Measurements from ENCODE around the gene MED16. TPM values are rescaled to one million over a fixed set of nuclear protein-coding genes. Genes with fewer than 3 reads are reported as not detected.
A peak's percentile ranks its signal among the peaks of the same experiment; 100 is the strongest.

MED16 gene
- total RNA-seq, 2 experiments from 2014 or later: 25.8 to 30.1 TPM

DNA sequence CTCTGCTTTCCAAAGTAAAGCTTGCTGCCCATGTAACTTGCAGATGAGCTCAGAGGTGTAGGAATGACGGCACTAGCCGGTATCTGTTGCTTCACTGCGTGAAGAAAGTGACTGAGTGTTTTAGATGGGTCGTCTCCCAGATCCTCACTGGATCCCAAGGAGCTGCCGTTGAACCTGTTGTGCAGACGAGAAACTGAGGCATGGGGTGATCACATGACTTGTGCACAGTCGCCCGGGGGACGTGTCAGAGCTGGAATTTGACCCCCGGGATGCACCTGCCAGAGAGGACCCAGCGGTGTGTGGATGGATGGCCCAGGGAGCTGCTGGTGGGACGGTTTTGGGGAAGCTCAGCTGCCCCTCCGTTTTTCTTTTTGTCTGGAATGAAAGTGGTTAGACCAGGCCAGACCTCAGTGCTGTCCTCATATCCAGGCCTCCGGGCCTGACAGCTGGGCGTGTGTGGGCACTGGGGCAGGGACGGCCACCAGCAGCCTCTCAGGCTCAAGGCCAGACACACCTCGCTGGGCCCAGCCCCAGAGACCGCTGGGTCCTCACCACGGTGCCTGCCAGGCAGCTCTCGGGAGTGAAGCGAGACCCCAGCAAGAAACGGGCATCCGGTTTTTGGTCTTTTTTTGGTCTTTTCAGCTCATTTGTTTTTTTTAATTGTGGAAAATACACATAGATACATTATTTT is 45.4 kb upstream of the MED16 start:
- Mint-ChIP-seq H3K4me3 (no peak overlapping the region), H3K9me3 (no peaks in the 10 kb centered on the region), H3K27me3 (no peaks in the 10 kb centered on the region), H3K36me3 (ENCODE audit: low read depth) (no peaks in the 10 kb centered on the region), H3K27ac (no peak overlapping the region), H3K4me1 (ENCODE audit: low read depth) (peaks cover 35% of the 10 kb centered on the region)
- POLR2A ChIA-PET: interaction anchor here (0.8 to 2.1 kb wide), 3 partner anchors 14 to 46 kb away, joined by 3 to 5 read pairs (median 5); partner anchors contain the start of gene WDR18
- Histone ChIP-seq H3K36me3 (ENCODE audit: insufficient read depth, low read length) (no peaks in the 10 kb centered on the region), H3K27me3 (ENCODE audit: control insufficient read depth in 1 of 2, insufficient read depth in 2 of 2, low read length in 2 of 2) (no peaks in the 10 kb centered on the region), H3K27ac (ENCODE audit: low read depth in 1 of 2, low read length in 2 of 2) (no peak overlapping the region), H3K4me3 (ENCODE audit: low read length) (no peak overlapping the region), H3K9me3 (ENCODE audit: control insufficient read depth in 1 of 2, insufficient read depth in 1 of 2, low read length in 2 of 2) (peaks cover 0 to 13% of the 10 kb centered on the region in 2 experiments), H3K4me1 (ENCODE audit: insufficient read depth, low read length) (peaks cover 55% of the 10 kb centered on the region)
- TF ChIP-seq CTCF (IDR thresholded peaks at IDR 0.05): no peak
- no peak for ATAC-seq (ENCODE audit: poor library complexity)
- intact Hi-C loops (cut with DNase I, micrococcal nuclease): no loop called here
- no peak for DNase-seq
- CTCF ChIA-PET: interaction anchor here (1.5 kb wide), 1 partner anchor 46 kb away, joined by 6 read pairs; the partner anchor contains the start of gene WDR18

DNA sequence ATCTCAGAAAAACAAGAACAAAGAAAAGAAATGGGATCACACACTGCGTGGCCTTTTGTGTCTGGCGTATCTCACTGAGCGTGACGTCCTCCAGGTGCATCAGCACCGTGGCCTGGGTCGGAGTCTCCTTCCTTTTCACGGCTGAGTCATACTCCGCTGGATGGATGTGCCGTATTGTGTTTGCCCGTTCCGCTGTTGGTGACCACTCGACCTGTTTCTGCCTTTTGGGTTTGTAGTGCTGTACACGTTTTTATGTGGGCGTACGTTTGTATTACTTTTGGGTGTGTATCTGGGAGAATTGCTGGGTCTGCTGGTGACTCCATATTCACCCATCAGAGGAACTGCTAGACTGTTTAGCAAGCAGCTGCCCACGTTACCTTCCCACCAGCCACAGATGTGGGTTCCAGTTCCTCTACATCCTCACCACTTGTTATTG is 44.3 kb upstream of the MED16 start:
- intact Hi-C loops (cut with DNase I, micrococcal nuclease): no loop called here
- Mint-ChIP-seq H3K4me1 (ENCODE audit: low read depth) (peaks cover 41% of the 10 kb centered on the region), H3K36me3 (ENCODE audit: low read depth) (no peaks in the 10 kb centered on the region), H3K9me3 (no peaks in the 10 kb centered on the region), H3K27me3 (no peaks in the 10 kb centered on the region), H3K4me3 (peak overlapping the region; percentile 66), H3K27ac (peak overlapping the region; percentile 48)
- CTCF ChIA-PET: interaction anchor here (1.5 kb wide), 1 partner anchor 47 kb away, joined by 6 read pairs; the partner anchor contains the start of gene WDR18
- Histone ChIP-seq H3K27me3 (ENCODE audit: control insufficient read depth in 1 of 2, insufficient read depth in 2 of 2, low read length in 2 of 2) (no peaks in the 10 kb centered on the region), H3K9me3 (ENCODE audit: control insufficient read depth in 1 of 2, insufficient read depth in 1 of 2, low read length in 2 of 2) (peaks cover 0 to 12% of the 10 kb centered on the region in 2 experiments), H3K4me1 (ENCODE audit: insufficient read depth, low read length) (peaks cover 66% of the 10 kb centered on the region), H3K27ac (ENCODE audit: low read depth in 1 of 2, low read length in 2 of 2) (no peak overlapping the region), H3K4me3 (ENCODE audit: low read length) (no peak overlapping the region), H3K36me3 (ENCODE audit: insufficient read depth, low read length) (no peaks in the 10 kb centered on the region)
- DNase-seq (peak in 7 of 14 experiments; percentile 34 to 80 (median 55)), ATAC-seq (ENCODE audit: poor library complexity) (peak; percentile 21)
- TF ChIP-seq CTCF (IDR thresholded peaks at IDR 0.05): no peak
- POLR2A ChIA-PET: interaction anchor here (0.8 to 2.1 kb wide), 2 partner anchors 13 to 47 kb away, joined by 3 to 5 read pairs; partner anchors contain the start of gene WDR18

DNA sequence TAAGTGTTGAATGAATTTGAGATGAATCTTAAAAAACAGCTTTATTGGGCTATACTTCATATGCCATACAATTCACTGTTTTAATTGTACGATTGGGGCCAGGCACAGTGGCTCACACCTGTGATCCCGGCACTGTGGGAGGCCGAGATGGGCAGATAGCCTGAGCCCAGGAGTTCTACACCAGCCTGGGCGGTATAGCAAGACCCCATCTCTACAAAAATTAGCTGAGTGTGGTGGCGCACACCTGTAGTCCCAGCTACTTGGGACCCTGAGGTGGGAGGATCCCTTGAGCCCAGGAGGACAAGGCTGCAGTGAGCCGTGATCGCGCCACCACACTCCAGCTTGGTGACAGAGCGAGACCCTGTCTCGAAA is 43.2 kb upstream of the MED16 start:
- TF ChIP-seq CTCF (IDR thresholded peaks at IDR 0.05): no peak
- no peak overlapping the region for H3K4me3 ChIP-seq (ENCODE audit: low read length)

More for the DNA sequence above, 43.2 kb upstream of the MED16 start:
- Mint-ChIP-seq H3K27me3 (no peaks in the 10 kb centered on the region), H3K4me3 (no peak overlapping the region), H3K27ac (no peak overlapping the region), H3K36me3 (ENCODE audit: low read depth) (no peaks in the 10 kb centered on the region), H3K4me1 (ENCODE audit: low read depth) (peaks cover 39% of the 10 kb centered on the region), H3K9me3 (no peaks in the 10 kb centered on the region)
- no peaks in the 10 kb centered on the region for H3K36me3 ChIP-seq (ENCODE audit: insufficient read depth, low read length)
- peaks cover 63% of the 10 kb centered on the region for H3K4me1 ChIP-seq (ENCODE audit: insufficient read depth, low read length)
- intact Hi-C loops (cut with DNase I, micrococcal nuclease): no loop called here
- no peak overlapping the region for H3K27ac ChIP-seq (ENCODE audit: low read depth in 1 of 2, low read length in 2 of 2)
- no peak for DNase-seq
- H3K9me3 ChIP-seq (ENCODE audit: control insufficient read depth in 1 of 2, insufficient read depth in 1 of 2, low read length in 2 of 2): peaks cover 0 to 12% of the 10 kb centered on the region in 2 experiments
- ChIA-PET POLR2A (interaction anchor here (1.0 kb wide), 1 partner anchor 43 kb away, joined by 4 read pairs; the partner anchor contains the start of genes MED16 and RNU6-9), CTCF (interaction anchor here (0.6 kb wide), 1 partner anchor 420 kb away, joined by 3 read pairs; no protein-coding TSS in a partner anchor)
- no peaks in the 10 kb centered on the region for H3K27me3 ChIP-seq (ENCODE audit: control insufficient read depth in 1 of 2, insufficient read depth in 2 of 2, low read length in 2 of 2)
- ATAC-seq (ENCODE audit: poor library complexity): no peak

Measured in CD4-positive, alpha-beta T cell (primary cell).